Activated CD4-positive, CD25-positive, alpha-beta regulatory T cell treated with anti-CD3 and anti-CD28 coated beads, Interleukin-2, amount 50 U/mL, for 72 hours (primary cell): ENCODE results near the gene DDRGK1.
"Not testable (repeated sequence)": the region's sequence is repeated elsewhere in the genome, so short reads cannot be mapped to it uniquely, and the experiment has no call there.

Source experiments
- DNase-seq: peaks from one replicate; pipeline ENCODE4 v3.0.0; 2021

DDRGK1 gene

DNA sequence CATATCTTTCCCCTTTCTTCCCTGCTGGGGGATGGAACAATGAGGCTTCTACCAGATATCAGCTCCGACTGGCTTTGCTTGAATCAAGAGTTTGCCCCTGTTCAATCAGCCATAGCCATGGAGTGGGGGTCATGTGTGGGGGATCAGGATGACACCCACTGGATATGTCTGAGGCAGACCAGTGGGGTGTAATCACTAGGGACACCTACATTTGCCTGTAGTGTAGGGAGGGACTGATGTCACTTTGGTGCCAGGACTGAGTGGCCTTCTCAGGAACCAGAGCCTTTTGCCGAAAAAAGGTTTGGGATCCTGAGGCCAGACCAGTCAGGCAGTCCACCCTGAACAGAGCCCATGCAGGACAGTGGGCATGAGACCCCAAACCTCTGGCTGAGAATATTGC, 5.9 kb upstream of the DDRGK1 start:
- DNase-seq = no peak

DNA sequence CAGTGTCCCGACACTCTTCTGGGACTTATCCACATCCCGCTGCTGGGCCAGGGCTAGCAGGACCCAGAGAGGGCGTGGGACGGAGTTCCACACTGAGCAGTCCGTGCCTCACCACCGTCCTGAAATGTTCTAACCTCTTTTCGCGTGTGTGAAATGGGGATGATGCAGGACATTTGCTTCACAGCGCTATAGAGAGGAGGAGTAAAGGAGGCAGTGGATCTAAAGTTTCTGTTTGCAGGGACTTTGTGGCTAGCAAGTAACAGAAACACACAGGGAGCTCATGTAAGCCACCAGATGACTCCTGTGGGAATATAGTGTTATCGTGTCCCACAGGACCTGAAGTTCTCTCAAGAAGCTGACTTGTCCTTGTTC, 5.5 kb upstream of the DDRGK1 start:
- no peak for DNase-seq

DNA sequence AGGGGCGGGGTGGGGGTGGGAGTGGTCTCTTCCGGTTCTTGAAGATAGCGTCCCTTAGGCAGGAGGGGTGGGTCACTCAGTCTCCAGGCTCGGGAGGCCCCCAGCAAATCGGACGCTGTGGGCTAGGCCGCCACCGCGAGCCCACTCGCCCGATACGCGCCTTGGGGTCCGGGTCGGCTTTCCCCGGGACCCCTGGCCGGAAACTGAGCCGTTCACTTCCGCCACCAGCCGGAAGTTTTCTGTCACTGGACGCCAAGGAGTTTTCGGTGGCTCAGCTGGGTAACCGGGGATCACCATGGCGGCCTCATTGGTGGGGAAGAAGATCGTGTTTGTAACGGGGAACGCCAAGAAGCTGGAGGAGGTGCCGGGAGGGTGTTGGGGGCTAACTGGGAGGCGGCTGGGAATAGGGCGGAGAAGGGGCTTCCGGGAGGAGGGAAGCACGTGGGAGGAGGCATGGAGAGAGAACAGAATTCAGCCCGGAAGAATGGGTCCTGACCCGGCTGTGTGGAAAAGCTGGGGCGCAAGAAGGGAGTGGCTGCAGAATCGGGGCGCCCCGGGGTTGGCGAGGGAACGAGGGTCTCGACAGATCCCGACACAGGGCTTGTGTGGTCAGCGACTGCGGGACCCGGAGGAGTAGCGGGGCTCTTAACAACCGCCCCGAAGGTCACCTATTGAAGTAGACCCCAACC, 4.9 kb upstream of the DDRGK1 start, which contains the start of gene ITPA:
ITPA (plus strand) TSS at position 242 of the 689 bp plus-strand sequence; CDS start at position 296, 54 bp downstream.
- peak; percentile 63 for DNase-seq

DNA sequence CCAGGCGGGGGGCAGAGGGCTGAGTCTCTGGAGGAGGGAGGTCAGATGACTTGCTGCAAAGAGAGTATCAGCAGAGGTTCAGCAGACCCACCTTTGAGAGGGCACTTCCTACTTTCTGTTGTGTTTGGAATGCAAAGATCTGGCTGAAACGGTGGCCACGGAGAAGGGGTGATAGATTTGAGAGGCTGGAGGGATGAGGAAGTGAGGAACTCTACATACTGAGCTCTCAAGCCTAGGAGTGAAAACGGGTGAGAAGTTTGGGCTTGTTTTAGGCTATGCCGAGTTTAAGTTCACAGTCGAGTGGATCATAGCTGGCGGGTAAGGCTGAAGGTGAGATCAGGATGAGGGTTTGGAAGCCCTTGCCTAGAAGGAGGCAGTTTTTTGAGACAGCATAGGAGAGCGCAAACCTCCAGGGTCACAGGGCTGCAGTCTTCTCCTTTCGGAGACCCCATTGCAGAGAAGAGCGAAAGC, 4.3 kb upstream of the DDRGK1 start:
- DNase-seq = no peak

DNA sequence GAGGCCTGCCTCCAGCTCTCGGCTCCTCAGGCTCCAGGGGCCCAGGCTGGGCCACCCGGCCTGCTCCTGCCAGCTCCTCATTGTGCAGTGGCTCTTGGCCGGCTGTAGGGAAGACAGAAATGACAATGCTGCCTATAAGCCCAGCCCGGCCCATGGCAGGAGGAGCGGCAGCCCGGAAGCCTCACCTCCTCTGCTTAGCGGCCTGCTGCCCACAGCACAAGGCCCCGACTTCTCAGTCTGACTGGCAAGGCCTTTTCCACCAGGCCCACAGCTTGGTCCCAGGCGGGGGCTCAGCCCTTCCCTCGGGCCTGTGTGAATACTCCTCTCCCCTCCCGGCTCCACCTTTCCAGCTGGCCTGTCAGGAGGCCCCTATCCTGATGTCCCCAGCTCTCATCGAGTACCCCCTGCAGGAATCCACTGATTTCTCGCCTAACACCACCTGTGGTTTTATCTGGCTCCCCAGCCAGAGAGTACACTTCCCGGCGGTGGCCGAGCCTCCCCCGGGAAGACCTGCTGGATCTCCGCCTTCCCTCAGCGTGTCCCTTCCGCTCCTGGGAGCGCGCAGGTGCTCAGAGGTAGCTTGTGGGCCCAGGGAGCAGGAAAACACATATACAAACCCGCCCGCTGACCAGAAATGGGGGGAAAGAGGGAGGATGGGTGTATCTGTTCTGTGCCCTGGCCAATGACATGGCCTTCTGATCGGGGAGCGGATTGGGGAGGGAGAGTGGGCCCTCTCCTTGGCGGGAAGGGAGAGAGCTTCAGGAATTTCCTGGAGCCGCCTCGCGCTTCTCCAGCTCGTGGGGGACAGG, 963 bp downstream of the DDRGK1 start:
- DNase-seq = peak; percentile 45

DNA sequence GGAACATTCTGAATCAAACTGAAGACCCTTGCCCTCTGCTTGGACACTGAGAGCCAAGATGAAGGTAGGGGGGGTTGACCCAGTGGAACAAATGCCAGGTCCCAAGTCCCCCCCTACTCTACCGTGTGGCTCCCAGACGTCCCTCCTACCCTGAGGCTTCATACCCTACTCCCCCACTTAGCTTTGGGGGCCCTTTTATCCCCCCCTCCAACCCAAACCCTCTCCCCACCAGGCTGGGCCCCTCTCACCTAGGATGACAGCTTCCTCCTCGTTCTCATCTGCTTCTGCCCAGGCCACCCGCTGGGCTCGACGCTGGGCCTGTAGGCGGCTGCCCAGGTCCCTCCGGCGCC, 1.5 kb downstream of the DDRGK1 start:
- DNase-seq = no peak

DNA sequence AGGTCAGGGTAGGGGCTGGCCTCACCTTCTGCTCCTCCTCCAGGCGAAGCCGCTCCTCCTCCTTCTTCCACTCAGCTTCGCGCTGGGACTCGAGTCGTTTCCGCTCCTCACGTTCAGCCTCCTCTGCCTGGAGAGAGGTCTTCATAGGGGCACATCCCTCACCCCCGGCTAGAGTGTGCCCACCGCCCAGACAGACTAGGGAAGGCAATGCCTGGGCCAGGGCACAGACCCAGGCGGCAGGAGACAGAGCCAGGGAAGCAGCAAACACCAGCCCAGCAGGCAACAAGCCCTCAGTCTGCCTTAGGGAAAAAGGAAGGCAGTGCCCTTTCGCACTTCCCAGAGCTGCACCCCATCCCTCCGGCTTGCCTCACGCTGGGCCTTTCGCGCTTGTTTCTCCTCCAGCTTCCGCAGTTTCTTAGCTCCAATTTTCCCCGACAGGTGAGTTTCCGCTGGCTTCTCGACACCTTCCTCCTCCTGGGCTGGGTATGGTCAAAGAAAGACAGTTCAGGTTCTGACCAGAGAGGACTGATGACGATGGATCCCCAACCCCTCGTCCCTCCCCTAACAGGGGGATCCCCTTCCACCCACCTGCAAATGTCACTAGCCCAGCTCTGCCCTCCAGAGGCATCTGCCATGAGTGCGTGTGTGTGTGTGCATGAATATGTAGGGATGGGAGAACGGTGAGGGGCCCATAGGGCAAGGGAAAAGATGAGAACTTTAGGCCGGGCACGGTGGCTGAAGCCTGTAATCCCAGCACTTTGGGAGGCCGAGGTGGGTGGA, 4.3 kb downstream of the DDRGK1 start:
- DNase-seq = no peak

DNA sequence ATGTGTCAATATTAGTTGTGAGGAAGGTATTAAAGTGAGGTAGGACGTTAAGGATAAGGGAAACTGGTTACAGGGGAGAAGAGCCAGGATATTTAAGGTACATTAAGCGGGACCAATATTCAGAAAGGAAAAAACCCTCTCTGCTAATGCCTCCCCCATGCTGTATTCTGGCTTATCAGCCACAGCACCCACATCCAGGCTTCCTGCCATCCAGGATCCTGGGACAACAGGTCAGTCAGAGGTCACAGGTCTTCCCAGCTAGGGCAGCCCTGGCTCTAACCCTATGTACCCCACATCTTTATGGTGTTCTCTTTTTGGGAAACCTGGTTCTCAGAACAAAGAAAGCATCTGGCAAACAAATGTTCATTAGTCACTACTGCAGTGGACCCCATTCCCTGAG, 5.3 kb downstream of the DDRGK1 start:
- DNase-seq = no peak

DNA sequence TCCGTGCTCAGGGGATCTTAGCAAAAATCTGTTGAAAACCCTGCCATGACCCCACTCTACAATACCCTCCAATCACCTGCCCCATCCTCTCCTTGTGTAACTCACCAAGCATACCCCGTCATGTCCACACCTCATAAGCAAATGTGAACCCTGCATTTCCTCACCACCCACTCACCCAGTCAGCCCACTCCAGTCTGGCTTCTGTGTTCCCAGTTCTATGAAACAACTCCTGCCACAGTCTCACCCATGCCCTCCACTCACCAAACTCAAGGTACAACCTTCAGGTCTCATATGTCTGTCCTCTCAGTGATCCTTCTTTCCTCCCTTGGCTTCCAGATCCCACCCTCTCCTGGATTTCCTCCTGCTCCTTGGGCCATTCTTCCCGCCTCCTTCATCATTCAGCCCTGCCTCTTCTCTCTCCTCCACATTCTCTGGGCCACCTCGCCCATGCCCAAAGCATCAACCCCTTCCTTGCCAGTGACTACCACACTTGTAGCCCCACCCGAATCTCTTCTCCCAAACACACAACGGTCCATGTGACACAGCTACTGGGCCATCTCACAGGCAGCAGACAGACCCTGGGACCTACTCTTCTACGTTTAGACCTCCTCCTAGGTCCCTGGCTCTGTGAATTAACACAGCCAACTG, 8.8 kb downstream of the DDRGK1 start:
- DNase-seq = no peak

DNA sequence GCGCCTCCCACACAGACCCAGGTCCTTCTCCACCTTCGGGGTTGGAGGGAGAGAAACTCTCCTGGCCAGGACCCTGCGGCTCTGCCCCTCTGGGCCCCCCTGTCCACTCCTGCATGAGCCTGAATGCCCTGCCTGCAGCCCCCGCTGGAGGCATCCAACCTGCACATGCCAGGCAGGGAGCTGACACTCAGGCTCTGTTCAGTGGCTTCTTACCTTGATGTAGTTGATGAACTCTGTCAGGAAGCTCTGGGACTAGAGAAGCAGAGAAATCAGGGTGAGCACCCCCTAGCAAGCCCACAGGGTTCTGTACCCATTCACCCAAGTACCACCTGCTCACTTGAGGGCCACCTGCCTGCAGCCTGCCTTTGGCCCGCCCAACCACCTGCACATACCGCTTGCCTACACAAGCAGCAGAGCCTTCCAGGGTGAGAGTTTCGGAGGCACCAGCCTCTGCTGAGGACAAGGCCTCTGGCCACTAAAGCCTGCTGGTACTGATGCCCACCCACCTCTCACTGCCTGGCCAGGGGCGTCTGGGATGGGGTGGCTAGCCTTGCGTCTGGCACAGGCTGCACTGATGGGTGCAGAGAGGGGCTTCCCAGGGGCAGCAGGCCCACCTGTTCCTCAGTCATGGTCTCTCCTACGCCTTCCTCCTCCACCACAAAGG, 9.7 kb downstream of the DDRGK1 start:
- DNase-seq = no peak

DNA sequence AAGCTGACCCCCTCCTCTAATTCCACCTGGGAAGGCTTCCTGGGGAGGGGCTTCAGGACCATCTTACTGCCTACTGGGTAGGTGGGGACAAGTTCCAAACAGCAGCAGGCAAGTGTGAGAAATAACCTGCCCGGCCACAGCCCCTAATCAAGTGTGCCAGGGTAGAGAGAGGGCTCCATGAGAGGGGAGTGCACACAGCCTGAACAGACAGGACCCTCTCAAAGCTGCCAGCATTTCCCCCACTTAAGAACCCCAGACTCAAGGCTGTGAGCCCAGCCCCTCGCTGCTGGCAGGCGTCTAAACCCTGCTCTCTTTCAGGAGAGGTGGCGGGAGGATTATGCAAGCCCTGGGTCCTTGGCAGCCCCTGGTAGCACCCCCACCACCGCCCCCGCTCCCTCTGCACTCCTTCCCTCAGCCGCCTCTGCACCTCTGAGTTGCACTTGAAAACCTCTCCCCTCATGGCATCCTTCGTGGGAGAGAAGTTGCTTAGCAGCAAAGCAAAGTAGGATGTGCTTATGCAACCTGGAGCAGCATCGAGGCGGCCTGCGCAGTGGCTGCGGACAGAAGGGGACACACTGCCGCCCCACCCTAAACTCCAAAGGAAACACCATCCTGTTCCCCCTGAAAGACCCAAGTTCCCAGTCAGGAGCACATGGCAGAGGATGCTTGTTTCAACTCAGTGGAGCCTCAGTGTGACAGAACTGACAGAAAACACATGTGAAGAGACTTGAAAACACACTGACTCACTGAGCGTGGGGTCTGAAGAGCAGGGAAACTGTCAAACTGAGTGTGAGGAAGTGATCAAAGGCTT, 10.5 kb downstream of the DDRGK1 start:
- DNase-seq = no peak

DNA sequence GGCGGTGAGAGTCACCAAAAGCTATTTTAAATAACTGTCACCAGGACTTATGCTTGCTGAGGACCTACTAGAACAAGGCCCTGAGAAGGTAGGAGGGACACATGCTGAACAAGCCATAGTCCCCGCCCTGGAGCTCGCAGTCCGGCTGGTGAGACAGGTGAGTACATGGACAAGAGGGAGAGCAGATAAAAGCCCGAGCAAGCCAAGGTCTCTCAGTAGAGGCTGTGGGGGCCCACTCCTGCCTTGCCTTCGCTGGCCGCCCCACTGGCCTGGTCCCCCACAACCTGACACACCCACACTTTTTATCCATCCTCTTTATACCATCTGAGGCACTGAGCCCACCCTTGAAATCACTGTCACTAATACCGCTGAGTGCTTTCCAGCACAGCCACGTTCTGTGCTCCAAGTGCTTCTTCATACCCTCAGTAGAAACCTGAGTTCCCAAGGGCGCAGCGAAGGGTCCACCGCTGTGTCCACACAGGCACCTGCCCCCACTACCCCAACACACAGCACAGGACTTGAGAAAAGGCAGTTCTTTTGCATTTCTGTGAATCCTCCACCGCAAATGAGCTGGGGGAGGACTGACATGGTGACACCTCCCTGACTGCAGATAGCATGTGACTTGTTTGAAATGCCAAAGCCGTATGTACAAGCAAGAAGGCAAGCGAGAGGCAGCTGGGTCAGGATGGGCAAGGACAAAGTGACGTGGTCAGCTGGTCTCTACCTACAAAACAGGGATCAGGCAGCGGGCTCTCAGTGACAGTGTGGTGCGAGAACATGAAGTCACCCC, 12.1 kb downstream of the DDRGK1 start:
- DNase-seq = no peak

DNA sequence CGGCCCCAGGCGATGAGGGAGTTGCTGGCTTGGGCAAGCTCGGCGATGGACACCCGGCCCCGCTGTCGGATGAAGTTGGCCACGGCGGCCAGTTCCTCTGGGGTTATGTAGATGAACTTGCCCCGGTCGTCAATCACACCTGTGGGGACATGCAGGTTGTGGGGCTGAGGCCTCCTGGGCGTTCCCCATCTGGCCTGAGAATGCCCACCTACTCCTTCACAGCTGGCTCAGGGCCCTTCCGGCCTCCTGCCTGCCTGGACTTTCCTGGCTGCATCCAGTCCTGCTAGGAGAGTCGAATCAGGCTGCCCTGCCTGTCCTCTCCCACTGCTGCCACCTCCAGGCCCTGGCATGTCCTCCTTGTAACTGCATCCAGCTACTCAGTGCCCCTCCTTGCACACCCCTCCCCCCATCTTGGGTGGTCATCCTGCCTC, 13.8 kb downstream of the DDRGK1 start:
- DNase-seq = no peak

DNA sequence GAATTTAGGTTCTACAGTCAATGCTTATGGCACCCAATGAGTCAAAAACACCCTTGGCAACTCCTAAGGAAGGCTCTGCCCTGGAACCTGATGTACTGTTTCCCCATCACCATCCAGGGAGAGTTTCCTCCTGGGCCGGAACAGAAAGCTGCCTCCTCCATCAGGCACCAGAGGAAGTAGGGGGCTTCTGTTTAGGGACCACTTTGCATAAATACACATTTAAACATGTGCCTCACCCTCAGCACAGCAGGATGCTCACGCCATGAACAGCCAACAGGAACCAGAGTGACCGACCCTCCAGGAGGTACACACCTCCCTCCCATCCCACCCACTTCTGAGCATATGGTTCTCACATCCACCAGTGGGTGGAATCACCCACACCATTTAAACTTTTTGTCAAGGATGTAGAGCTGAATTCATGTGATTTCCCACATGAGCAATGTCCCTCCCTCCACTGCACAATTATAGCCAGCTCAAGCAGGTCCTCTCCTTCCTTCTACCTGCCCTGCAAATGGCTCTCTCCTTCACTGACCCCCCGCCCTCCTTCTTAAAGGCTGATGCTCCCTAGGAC, 14.8 kb downstream of the DDRGK1 start:
- DNase-seq = no peak

DNA sequence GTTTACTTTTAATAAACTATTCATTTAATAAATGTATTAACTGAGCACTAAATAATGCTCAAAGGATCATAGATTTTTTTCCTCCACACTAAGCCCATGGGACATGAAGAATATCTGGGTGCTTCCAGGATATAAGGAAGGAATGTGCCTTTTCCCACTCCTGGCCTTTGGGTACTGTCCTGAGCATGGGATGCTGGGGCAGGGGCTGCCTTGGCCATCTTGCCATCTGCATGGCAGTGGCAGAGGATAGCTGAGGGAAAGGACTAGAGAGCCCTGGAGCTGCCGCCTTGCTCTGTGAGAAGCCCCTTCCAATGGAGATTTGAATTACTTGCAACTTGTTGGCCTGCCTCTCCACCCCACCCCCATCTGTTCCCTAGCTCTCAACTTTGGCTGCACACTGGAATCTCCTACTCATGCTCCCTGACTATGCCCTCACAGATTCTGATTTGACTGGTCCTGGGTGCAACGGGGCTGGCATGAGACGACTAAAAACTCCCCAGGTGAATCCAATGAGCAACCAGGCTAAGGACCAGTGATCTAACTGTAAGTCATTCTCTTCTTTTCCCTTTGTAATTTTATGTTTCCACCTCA, 15.6 kb downstream of the DDRGK1 start:
- DNase-seq = no peak

DNA sequence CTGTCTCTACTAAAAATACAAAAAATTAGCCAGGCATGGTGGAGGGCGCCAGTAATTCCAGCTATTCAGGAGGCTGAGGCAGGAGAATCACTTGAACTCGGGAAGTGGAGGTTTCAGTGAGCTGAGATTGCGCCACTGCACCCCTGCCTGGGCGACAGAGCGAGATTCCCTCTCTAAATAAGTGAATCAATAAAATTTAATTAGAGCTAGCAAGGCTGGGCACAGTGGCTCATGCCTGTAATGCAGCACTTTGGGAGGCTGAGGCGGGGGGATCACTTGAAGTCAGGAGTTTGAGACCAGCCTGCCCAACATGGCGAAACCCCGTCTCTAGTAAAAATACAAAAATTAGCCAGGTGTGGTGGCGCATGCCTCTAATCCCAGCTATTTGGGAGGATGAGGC, 16.6 kb downstream of the DDRGK1 start:
- not testable (repeated sequence) for DNase-seq

DNA sequence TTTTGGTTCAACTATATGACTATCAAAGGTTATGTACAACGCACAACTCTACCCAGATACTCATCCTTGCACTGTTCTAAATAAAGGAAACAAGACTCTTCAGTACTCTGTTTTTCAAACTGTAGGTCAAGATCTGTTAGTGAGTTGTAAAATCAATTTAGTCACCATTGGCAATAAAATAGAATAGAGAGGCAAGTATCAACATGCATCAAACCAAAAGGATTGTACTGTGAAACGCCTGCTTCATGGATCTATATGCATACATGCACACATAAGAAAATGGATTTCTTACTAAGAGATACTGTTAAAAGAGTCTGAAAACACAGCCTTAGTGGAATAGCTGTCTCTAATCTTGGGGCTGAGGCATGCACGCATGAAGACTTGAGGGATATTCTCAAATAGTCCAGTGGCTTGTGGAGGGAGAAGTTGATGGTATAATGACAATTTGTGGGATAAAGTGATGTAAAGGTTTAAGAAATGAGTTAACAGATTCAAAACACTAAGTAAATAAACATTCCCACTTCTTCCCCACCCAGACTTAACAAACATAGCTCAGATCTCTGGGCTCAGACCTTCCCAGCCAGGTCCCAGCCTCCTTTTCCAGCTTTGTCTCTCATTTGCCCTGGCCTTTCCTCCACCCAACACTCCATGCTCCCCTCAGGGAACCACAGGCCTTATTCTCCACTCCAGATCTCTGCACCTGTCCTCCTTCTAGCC, 20.4 kb downstream of the DDRGK1 start:
- no peak for DNase-seq

DNA sequence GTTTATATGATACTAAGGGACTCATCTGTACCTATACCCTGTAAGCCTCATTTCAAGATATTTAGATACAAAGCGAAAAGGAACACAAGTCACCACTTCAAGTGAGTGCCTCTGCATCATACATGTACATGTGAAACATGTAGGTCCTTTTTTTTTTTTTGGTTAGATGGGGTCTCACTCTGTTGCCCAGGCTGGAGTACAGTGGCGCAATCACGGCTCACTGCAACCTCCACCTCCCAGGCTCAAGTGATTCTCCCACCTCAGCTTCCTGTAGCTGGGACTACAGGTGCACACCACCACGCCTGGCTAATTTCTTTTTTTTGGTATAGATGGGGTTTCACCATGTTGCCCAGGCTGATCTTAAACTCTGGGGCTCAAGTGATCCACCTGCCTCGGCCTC, 22.1 kb downstream of the DDRGK1 start:
- DNase-seq = not testable (repeated sequence)

DNA sequence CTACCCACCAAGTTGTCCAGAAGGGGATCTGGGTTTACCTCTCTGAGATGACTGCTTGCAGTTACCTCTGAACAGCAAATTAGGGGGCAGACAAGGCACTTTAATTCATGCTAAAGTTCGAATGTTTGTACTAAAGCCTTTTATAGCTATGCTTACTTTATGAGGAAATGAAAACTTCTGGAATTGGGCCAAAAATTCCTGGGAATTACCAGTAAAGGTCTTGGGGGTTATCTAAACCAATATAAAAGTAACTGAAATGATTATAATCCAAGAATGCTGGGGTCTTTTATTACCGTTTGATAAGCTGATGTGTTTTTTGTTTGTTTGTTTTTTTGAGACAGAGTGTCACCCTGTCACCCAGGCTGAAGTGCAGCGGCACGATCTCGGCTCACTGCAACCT, 23.2 kb downstream of the DDRGK1 start:
- DNase-seq = no peak
